B cell (primary cell): ENCODE data around the gene DGCR8. TPM values are rescaled to one million over a fixed set of nuclear protein-coding genes. Genes with fewer than 3 reads are reported as not detected.
A peak's percentile ranks its signal among the peaks of the same experiment; 100 is the strongest.

Experiments
- ATAC-seq: fragments of 200-7000 bp; cut with Tn5 transposase; one replicate; pipeline ENCODE4 v1.10.0; 2021; ENCODE audit warnings: low read depth, mild to moderate bottlenecking, moderate number of reproducible peaks, moderate library complexity
- CTCF ChIA-PET: fragments of 350-600 bp; sonication (Branson Sonifier 250); formaldehyde crosslinking; loops from one replicate; lab custom pipeline; 2021; ENCODE audit warnings: antibody characterized with exemption, inconsistent platforms; lab: Charles Lee
- POLR2A ChIA-PET: fragments of 350-600 bp; sonication (Branson Sonifier 250); formaldehyde crosslinking; loops from one replicate; lab custom pipeline; 2021; ENCODE audit warnings: antibody characterized with exemption; lab: Charles Lee
- DNase-seq: peaks from one replicate; pipeline ENCODE4 v3.0.0; 2013
- H2AFZ ChIP-seq: 2 replicates; pipeline ENCODE4 v1.6.1; 2012; ENCODE audit warnings: mild to moderate bottlenecking, low read depth, low read length; ENCODE audit not compliant: insufficient read depth, poor library complexity, severe bottlenecking
- H3K27ac ChIP-seq, 2 donors: 1 replicate in 1 of 2; 2 replicates in 1 of 2; pipeline ENCODE4 v1.5.1; 2012 to 2013; ENCODE audit warnings: low read length in 2 of 2, mild to moderate bottlenecking in 2 of 2, moderate library complexity in 1 of 2
- H3K27me3 ChIP-seq, 4 experiments: fragments of 200-600 bp in 1 of 4; sonication (generic) in 1 of 4; replicated peaks in 1 of 4; 1 replicate in 2 of 4; 2 replicates in 2 of 4; pipeline versions ENCODE4 v1.6.1 to v1.7.0; 2013 to 2016; ENCODE audit warnings: low read length in 3 of 4, mild to moderate bottlenecking in 2 of 4, mixed read lengths in 1 of 4, moderate library complexity in 1 of 4; ENCODE audit not compliant: insufficient read depth in 4 of 4, control insufficient read depth in 3 of 4; ENCODE audit errors: control extremely low read depth in 1 of 4
- H3K36me3 ChIP-seq, 2 experiments: replicated peaks in 1 of 2; 1 replicate in 1 of 2; 2 replicates in 1 of 2; pipeline versions ENCODE4 v1.6.1 to v1.7.1; 2013; ENCODE audit warnings: low read length in 1 of 2; ENCODE audit not compliant: insufficient read depth in 2 of 2, control insufficient read depth in 1 of 2; ENCODE audit errors: control extremely low read depth in 1 of 2, extremely low read depth in 1 of 2
- H3K4me1 ChIP-seq, 2 donors: fragments of 200-600 bp in 1 of 2; sonication (generic) in 1 of 2; 1 replicate in 1 of 2; 2 replicates in 1 of 2; pipeline versions ENCODE4 v1.5.1 to v1.6.1; 2013 to 2017; ENCODE audit warnings: low read length in 2 of 2; ENCODE audit not compliant: control insufficient read depth in 2 of 2, insufficient read depth in 2 of 2
- H3K4me2 ChIP-seq: replicated peaks from 2 replicates; pipeline ENCODE3; 2012; ENCODE audit warnings: mild to moderate bottlenecking, low read depth, low read length; ENCODE audit not compliant: poor library complexity, severe bottlenecking
- H3K4me3 ChIP-seq, 5 experiments: fragments of 200-600 bp in 1 of 5; sonication (generic) in 1 of 5; 1 replicate in 3 of 5; 2 replicates in 2 of 5; pipeline versions ENCODE4 v1.5.1 to v1.7.0; 2011 to 2016; ENCODE audit warnings: low read length in 4 of 5, mild to moderate bottlenecking in 4 of 5, low read depth in 2 of 5, control low read depth in 1 of 5, moderate library complexity in 1 of 5; ENCODE audit not compliant: insufficient read depth in 1 of 5; ENCODE audit errors: control extremely low read depth in 1 of 5, extremely low read depth in 1 of 5
- H3K79me2 ChIP-seq: fragments of 200-600 bp; sonication (generic); one replicate; pipeline ENCODE4 v1.6.0; 2016; ENCODE audit warnings: low read length; ENCODE audit not compliant: control insufficient read depth, insufficient read depth
- H3K9ac ChIP-seq: fragments of 200-600 bp; sonication (generic); 2 replicates; pipeline ENCODE4 v1.6.1; 2017; ENCODE audit warnings: mild to moderate bottlenecking, low read length, moderate library complexity
- H3K9me3 ChIP-seq, 3 donors: one replicate each; pipeline versions ENCODE4 v1.6.1 to v1.7.1; 2013; ENCODE audit warnings: low read length in 2 of 3; ENCODE audit not compliant: control insufficient read depth in 2 of 3, insufficient read depth in 1 of 3; ENCODE audit errors: control extremely low read depth in 1 of 3
- H4K20me1 ChIP-seq: 2 replicates; pipeline ENCODE4 v1.6.0; 2012; ENCODE audit warnings: mild to moderate bottlenecking, low read length; ENCODE audit not compliant: insufficient read depth, control insufficient read depth, poor library complexity, severe bottlenecking
- H3K27ac Mint-ChIP-seq: one replicate; pipeline ENCODE4 v1.8.0; 2021; ENCODE audit warnings: mixed read lengths
- H3K27me3 Mint-ChIP-seq: one replicate; pipeline ENCODE4 v1.8.0; 2021; ENCODE audit warnings: mixed read lengths
- H3K4me1 Mint-ChIP-seq: one replicate; pipeline ENCODE4 v1.8.0; 2021; ENCODE audit warnings: mixed read lengths
- H3K4me3 Mint-ChIP-seq: one replicate; pipeline ENCODE4 v1.8.0; 2021; ENCODE audit warnings: mixed read lengths
- H3K9me3 Mint-ChIP-seq: one replicate; pipeline ENCODE4 v1.8.0; 2022; ENCODE audit warnings: mixed read lengths; ENCODE audit not compliant: insufficient read depth
- CTCF ChIP-seq: fragments of 200-600 bp; IDR thresholded peaks from one replicate; pipeline ENCODE4 v1.8.0; 2022; ENCODE audit warnings: antibody characterized with exemption, mild to moderate bottlenecking
- EZH2 ChIP-seq: IDR thresholded peaks from 2 replicates; pipeline ENCODE4 v1.6.1; 2012; ENCODE audit warnings: borderline replicate concordance, low read depth, mild to moderate bottlenecking, moderate library complexity, low read length; ENCODE audit not compliant: insufficient read depth, poor library complexity, severe bottlenecking
- WGBS: methylation state at CpG from one replicate; pipeline ENCODE4 v1.1.5; 2013; ENCODE audit warnings: missing lambda C conversion rate; ENCODE audit not compliant: insufficient coverage; 5-methylcytosine and 5-hydroxymethylcytosine counted together
- intact Hi-C: fragments of 100-400 bp; cut with micrococcal nuclease; formaldehyde crosslinking; loops from one replicate; pipeline ENCODE4 v1.10.0; 2022
- polyA plus RNA-seq: library from polyadenylated mRNA; depleted of rRNA; stranded (reverse); fragments of >200 nt; gene quantifications from 2 replicates; pipeline ENCODE4 v1.2.3, GENCODE V29; 2012
- total RNA-seq, 2 donors: library from RNA; stranded (reverse); fragments of 120-200 nt in 1 of 2; gene quantifications; 1 replicate in 1 of 2; 2 replicates in 1 of 2; pipeline versions ENCODE4 v1.2.3 to v1.2.4, GENCODE V29; 2013 to 2022

Gene DGCR8
- total and polyA plus RNA-seq, 2 donors (not counting 1 experiment from before 2014, with no cell fraction given): 19.6 to 43.2 TPM

DNA sequence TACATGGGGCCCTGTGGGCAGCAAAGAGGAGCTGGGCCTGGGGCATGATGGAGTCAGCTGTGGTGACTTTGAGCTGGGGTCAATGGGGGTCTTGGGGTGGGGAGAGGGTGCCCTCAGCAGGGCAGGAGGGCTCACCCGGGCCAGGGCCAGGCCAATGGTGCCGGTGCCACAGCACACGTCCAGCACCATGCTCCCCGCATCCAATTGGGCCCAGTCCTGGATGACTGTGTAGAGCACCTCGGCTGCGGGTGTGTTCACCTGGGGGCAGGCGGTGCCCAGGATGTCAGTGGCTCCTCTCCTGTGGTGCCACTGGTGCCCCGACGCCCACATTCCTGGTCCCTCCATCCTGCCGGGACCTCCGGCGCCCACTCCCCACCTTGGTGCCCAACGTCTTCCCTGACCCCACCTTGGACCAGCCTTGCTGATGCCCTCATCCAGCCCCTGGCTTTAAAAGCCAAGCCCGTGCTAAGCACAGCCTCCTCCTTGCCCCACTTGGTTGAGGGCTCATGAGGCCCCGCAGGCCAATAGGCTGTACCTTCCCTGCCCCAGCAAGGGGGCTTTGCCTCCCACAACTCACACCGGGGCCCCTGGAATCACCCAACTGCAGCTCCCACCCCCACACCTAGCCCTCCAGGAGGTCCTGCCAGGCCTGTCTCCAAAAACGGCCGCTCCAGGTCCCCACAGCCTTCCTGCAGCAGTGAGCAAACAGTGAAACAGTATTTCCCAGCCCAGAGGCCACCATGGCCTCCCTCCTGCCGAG is 33.7 kb downstream of the DGCR8 start:
- no peak for ATAC-seq
- H3K4me3 ChIP-seq: no peak overlapping the region
- Mint-ChIP-seq H3K4me1 (peaks cover 30% of the 10 kb centered on the region), H3K9me3 (no peaks in the 10 kb centered on the region), H3K27ac (peak overlapping the region; percentile 77), H3K4me3 (no peak overlapping the region), H3K27me3 (no peaks in the 10 kb centered on the region)
- no peak overlapping the region for H3K4me2 ChIP-seq
- H3K9me3 ChIP-seq: no peaks in the 10 kb centered on the region
- H3K36me3 ChIP-seq: peaks cover 0 to 44% of the 10 kb centered on the region in 2 experiments
- ChIA-PET POLR2A (no interaction called here), CTCF (interaction anchor here (1.9 kb wide), 1 partner anchor 142 kb away, joined by 9 read pairs; no protein-coding TSS in a partner anchor)
- 95% methylated on average over 19 of the region's 19 CpGs for WGBS
- intact Hi-C loops: loop anchor here (10.0 kb wide), 1 partner anchor 741 kb away; the partner anchor contains the start of genes PI4KA and SNAP29
- no peak overlapping the region for H2AFZ ChIP-seq
- TF ChIP-seq CTCF (no peak), EZH2 (no peak)
- H4K20me1 ChIP-seq: peaks cover 18% of the 10 kb centered on the region
- no peak overlapping the region for H3K9ac ChIP-seq
- no peak for DNase-seq
- H3K27me3 ChIP-seq: no peaks in the 10 kb centered on the region
- H3K79me2 ChIP-seq: peaks cover 29% of the 10 kb centered on the region
- H3K27ac ChIP-seq: no peak overlapping the region
- H3K4me1 ChIP-seq: peaks cover 17 to 36% of the 10 kb centered on the region in 2 donors
